NCI-H510A treated with DMSO at 0.1 percent for 48 hours (cell line): ENCODE measurements around the gene PAIP1.
"Not testable (repeated sequence)": the region's sequence is repeated elsewhere in the genome, so short reads cannot be mapped to it uniquely, and the experiment has no call there.

Source experiments
- DNase-seq: peaks from one replicate; lab custom pipeline; 2025; lab: John Stamatoyannopoulos, UW

PAIP1 gene

GRCh38 chr5:43570450-43571158, 13.7 kb upstream of the PAIP1 start:
- DNase-seq: no peak

GRCh38 chr5:43569236-43569746, 12.4 kb upstream of the PAIP1 start:
- no peak for DNase-seq

- DNase-seq: no peak
Observed at GRCh38 chr5:43567967-43568366, 11.1 kb upstream of the PAIP1 start.

GRCh38 chr5:43565043-43565442, 8.2 kb upstream of the PAIP1 start:
- no peak for DNase-seq

GRCh38 chr5:43564289-43564850, 7.5 kb upstream of the PAIP1 start:
- DNase-seq: no peak

GRCh38 chr5:43563321-43563720, 6.4 kb upstream of the PAIP1 start:
- no peak for DNase-seq

GRCh38 chr5:43561356-43561755, 4.5 kb upstream of the PAIP1 start:
- DNase-seq: no peak

GRCh38 chr5:43560128-43560527, 3.3 kb upstream of the PAIP1 start:
- DNase-seq: peak; percentile 25

GRCh38 chr5:43556607-43556856, 345 bp downstream of the PAIP1 start:
- DNase-seq: not testable (repeated sequence)

- peak; percentile 80 for DNase-seq
Observed at GRCh38 chr5:43555895-43556606, 826 bp downstream of the PAIP1 start.

- DNase-seq: no peak
Observed at GRCh38 chr5:43554497-43554896, 2.4 kb downstream of the PAIP1 start.

- no peak for DNase-seq
Observed at GRCh38 chr5:43553381-43553780, 3.5 kb downstream of the PAIP1 start.

- no peak for DNase-seq
Observed at GRCh38 chr5:43551731-43552130, 5.1 kb downstream of the PAIP1 start.

GRCh38 chr5:43549272-43549671, 7.6 kb downstream of the PAIP1 start:
- DNase-seq: not testable (repeated sequence)

- no peak for DNase-seq
Observed at GRCh38 chr5:43548358-43548757, 8.5 kb downstream of the PAIP1 start.

GRCh38 chr5:43547532-43547931, 9.3 kb downstream of the PAIP1 start:
- no peak for DNase-seq

GRCh38 chr5:43543434-43543833, 13.4 kb downstream of the PAIP1 start:
- DNase-seq: no peak

GRCh38 chr5:43540746-43541145, 16.1 kb downstream of the PAIP1 start:
- no peak for DNase-seq

- no peak for DNase-seq
Observed at GRCh38 chr5:43536972-43537371, 19.9 kb downstream of the PAIP1 start.

- DNase-seq: no peak
Observed at GRCh38 chr5:43533646-43534045, 23.2 kb downstream of the PAIP1 start.

GRCh38 chr5:43530648-43531047, 26.2 kb downstream of the PAIP1 start:
- no peak for DNase-seq

GRCh38 chr5:43523662-43524072, 33.2 kb downstream of the PAIP1 start:
- no peak for DNase-seq

GRCh38 chr5:43520615-43521014, 36.3 kb downstream of the PAIP1 start:
- no peak for DNase-seq
